Spleen (tissue), 7 donors: ENCODE measurements around the gene LRRC4B.

Experiments
- CTCF ChIP-seq, 11 experiments: fragments of 200-600 bp in 7 of 11; fragments of 450-650 bp in 4 of 11; sonication (generic) in 4 of 11; IDR thresholded peaks in 8 of 11; conservative IDR thresholded peaks in 3 of 11; 1 replicate in 7 of 11; 2 replicates in 4 of 11; pipeline versions ENCODE4 v1.4.0 to v1.8.0; 2016 to 2021; ENCODE audit warnings: antibody characterized with exemption in 11 of 11, inconsistent platforms in 4 of 11, mild to moderate bottlenecking in 1 of 11
- POLR2A ChIP-seq, 3 donors: fragments of 450-650 bp; IDR thresholded peaks; one replicate each; pipeline ENCODE4 v1.5.1; 2017; ENCODE audit warnings: antibody characterized with exemption in 3 of 3, mild to moderate bottlenecking in 1 of 3
- donor health status: DM: no; HTN: no; CAD: no; lungs with moderate emphysema.
- donor health status: DM: no; HTN: no; CAD: no.
- donor health status: DM: no; HTN: no; CAD: no.

GRCh38 chr19:50553134-50553703, 15.0 kb downstream of the LRRC4B start:
- TF ChIP-seq CTCF (IDR thresholded peaks at IDR 0.05 in 8 of 11, conservative IDR thresholded peaks at IDR 0.05 in 3 of 11) = no peak
- TF ChIP-seq POLR2A (IDR thresholded peaks at IDR 0.05) = no peak
